Keratinocyte (primary cell): Measurements from ENCODE around the gene FLYWCH1.

Source experiments
- CTCF ChIP-seq, 3 experiments: IDR thresholded peaks in 1 of 3; conservative IDR thresholded peaks in 1 of 3; optimal IDR thresholded peaks in 1 of 3; 2 replicates in 2 of 3; 3 replicates in 1 of 3; pipeline versions ENCODE3 to v1.5.1; 2011; ENCODE audit warnings: low read length in 3 of 3, mild to moderate bottlenecking in 3 of 3, moderate library complexity in 2 of 3, control low read depth in 1 of 3, inconsistent platforms in 1 of 3; ENCODE audit not compliant: insufficient read depth in 2 of 3; ENCODE audit errors: extremely low read depth in 1 of 3
- EZH2 ChIP-seq: IDR thresholded peaks from one replicate; pipeline ENCODE4 v1.6.1; 2012; ENCODE audit warnings: inconsistent platforms, mild to moderate bottlenecking, low read length, moderate library complexity

- TF ChIP-seq EZH2 (no peak), CTCF (optimal IDR thresholded peaks at IDR 0.05 in 1 of 3, IDR thresholded peaks at IDR 0.05 in 1 of 3, conservative IDR thresholded peaks at IDR 0.05 in 1 of 3; ENCODE audit: extremely low read depth in 1 of 3, insufficient read depth in 2 of 3, low read length in 3 of 3) (no peak)
Measured at GRCh38 chr16:2925951-2926649, 14.4 kb downstream of the FLYWCH1 start.
